PC-9 (cell line): ENCODE results near the gene SDR42E2. TPM values are rescaled to one million over a fixed set of nuclear protein-coding genes. Genes with fewer than 3 reads are reported as not detected.

Experiments used
- BruUV-seq: library from RNA; stranded (reverse); fragments of 400-500 nt; replicated peaks from 2 replicates; lab custom pipeline; 2021; lab: Mats Ljungman, UMichigan
- CTCF ChIA-PET: fragments of 300-600 bp; sonication (Branson Sonifier 250); formaldehyde crosslinking; loops from one replicate; lab custom pipeline; 2022; ENCODE audit warnings: antibody characterized with exemption; lab: Charles Lee
- POLR2A ChIA-PET: fragments of 300-600 bp; sonication (Branson Sonifier 250); formaldehyde crosslinking; loops from one replicate; lab custom pipeline; 2022; ENCODE audit warnings: antibody characterized with exemption; ENCODE audit not compliant: unreplicated experiment; lab: Charles Lee
- DNase-seq, 2 experiments: peaks; one replicate each; pipeline versions ENCODE4 v3.0.0 to v3.0.0-alpha.2; 2015 to 2022; ENCODE audit warnings: mixed read lengths in 1 of 2
- H2AFZ ChIP-seq: fragments of 200-600 bp; sonication (generic); 2 replicates; pipeline ENCODE4 v1.8.1; 2017; ENCODE audit warnings: antibody characterized with exemption
- H3F3A ChIP-seq: fragments of 200-600 bp; sonication (generic); 2 replicates; pipeline ENCODE4 v1.8.1; 2017; ENCODE audit warnings: antibody characterized with exemption, mild to moderate bottlenecking, low read depth; ENCODE audit not compliant: insufficient read depth
- H3K27ac ChIP-seq: fragments of 200-600 bp; sonication (generic); 2 replicates; pipeline ENCODE4 v1.6.1; 2016; ENCODE audit warnings: mixed run types
- H3K27me3 ChIP-seq: fragments of 200-600 bp; sonication (generic); 2 replicates; pipeline ENCODE4 v1.6.1; 2016; ENCODE audit warnings: low read depth, mixed run types; ENCODE audit not compliant: insufficient read depth
- H3K36me3 ChIP-seq: fragments of 200-600 bp; sonication (generic); 2 replicates; pipeline ENCODE4 v1.6.1; 2016; ENCODE audit warnings: low read depth, mixed run types
- H3K4me1 ChIP-seq: fragments of 200-600 bp; sonication (generic); replicated peaks from 2 replicates; pipeline ENCODE4 v1.6.1; 2016; ENCODE audit warnings: mixed run types; ENCODE audit not compliant: insufficient read depth
- H3K4me2 ChIP-seq: fragments of 200-600 bp; sonication (generic); 2 replicates; pipeline ENCODE4 v1.6.1; 2017; ENCODE audit warnings: mixed run types
- H3K4me3 ChIP-seq: fragments of 200-600 bp; sonication (generic); 2 replicates; pipeline ENCODE4 v1.6.1; 2016; ENCODE audit warnings: mixed run types
- H3K79me2 ChIP-seq: fragments of 200-600 bp; sonication (generic); 2 replicates; pipeline ENCODE4 v1.6.1; 2017; ENCODE audit warnings: low read depth, mixed run types
- H3K9me2 ChIP-seq: fragments of 200-600 bp; sonication (generic); 2 replicates; pipeline ENCODE4 v1.8.1; 2017; ENCODE audit warnings: mild to moderate bottlenecking; ENCODE audit not compliant: insufficient read depth
- H3K9me3 ChIP-seq: fragments of 200-600 bp; sonication (generic); 2 replicates; pipeline ENCODE4 v1.8.1; 2016; ENCODE audit warnings: low read depth; ENCODE audit not compliant: insufficient read depth
- H4K20me1 ChIP-seq: fragments of 200-600 bp; sonication (generic); 2 replicates; pipeline ENCODE4 v1.8.1; 2017; ENCODE audit not compliant: insufficient read depth
- CTCF ChIP-seq: fragments of 200-600 bp; sonication (generic); conservative IDR thresholded peaks from 2 replicates; pipeline ENCODE4 v1.6.1; 2017; ENCODE audit warnings: mixed run types, antibody characterized with exemption, mild to moderate bottlenecking, moderate library complexity
- EZH2 ChIP-seq: fragments of 200-600 bp; sonication (generic); IDR thresholded peaks from 2 replicates; pipeline ENCODE4 v1.8.0; 2017; ENCODE audit warnings: antibody characterized with exemption, low read depth
- intact Hi-C: fragments of 100-400 bp; cut with micrococcal nuclease; formaldehyde crosslinking; loops from one replicate; pipeline ENCODE4 v1.10.0; 2022; ENCODE audit not compliant: unreplicated experiment
- total RNA-seq: library from RNA; stranded (reverse); gene quantifications from 2 replicates; pipeline ENCODE4 v1.2.3, GENCODE V29; 2021

Gene SDR42E2
- total RNA-seq, 1 experiment from 2014 or later = not detected

- POLR2A ChIA-PET = no interaction called here
- DNase-seq = no peak
- no peaks in the 10 kb centered on the region for H3K9me2 ChIP-seq
- H4K20me1 ChIP-seq = no peaks in the 10 kb centered on the region
- intact Hi-C loops = no loop called here
- H3K27ac ChIP-seq = no peak overlapping the region
- H3F3A ChIP-seq = no peaks in the 10 kb centered on the region
- no TSS peak for BruUV-seq
- H3K4me3 ChIP-seq = no peak overlapping the region
- no peaks in the 10 kb centered on the region for H3K9me3 ChIP-seq
- CTCF ChIA-PET = no interaction called here
- no peaks in the 10 kb centered on the region for H3K36me3 ChIP-seq
- no peaks in the 10 kb centered on the region for H3K4me1 ChIP-seq
- H2AFZ ChIP-seq = no peak overlapping the region
- H3K27me3 ChIP-seq = peaks cover 29% of the 10 kb centered on the region
- TF ChIP-seq CTCF = no peak
- TF ChIP-seq EZH2 = no peak
- H3K79me2 ChIP-seq = no peaks in the 10 kb centered on the region
- no peak overlapping the region for H3K4me2 ChIP-seq
Observed at GRCh38 chr16:22130528-22130927, 31.8 kb upstream of the SDR42E2 start.

GRCh38 chr16:22132801-22133200, 29.5 kb upstream of the SDR42E2 start:
- H4K20me1 ChIP-seq = no peaks in the 10 kb centered on the region
- H3K4me1 ChIP-seq = no peaks in the 10 kb centered on the region
- no peaks in the 10 kb centered on the region for H3K9me2 ChIP-seq
- intact Hi-C loops = no loop called here
- POLR2A ChIA-PET = no interaction called here
- TF ChIP-seq CTCF (no peak), EZH2 (no peak)
- BruUV-seq = no TSS peak
- no peaks in the 10 kb centered on the region for H3K36me3 ChIP-seq
- no peak for DNase-seq
- no peak overlapping the region for H3K4me2 ChIP-seq
- CTCF ChIA-PET = interaction anchor here (0.5 kb wide), 1 partner anchor 857 kb away, joined by 3 read pairs; no protein-coding TSS in a partner anchor
- no peak overlapping the region for H3K4me3 ChIP-seq
- H3K79me2 ChIP-seq = no peaks in the 10 kb centered on the region
- no peak overlapping the region for H3K27ac ChIP-seq
- H3K9me3 ChIP-seq = no peaks in the 10 kb centered on the region
- H2AFZ ChIP-seq = no peak overlapping the region
- H3K27me3 ChIP-seq = peaks cover 33% of the 10 kb centered on the region
- no peaks in the 10 kb centered on the region for H3F3A ChIP-seq

DNA sequence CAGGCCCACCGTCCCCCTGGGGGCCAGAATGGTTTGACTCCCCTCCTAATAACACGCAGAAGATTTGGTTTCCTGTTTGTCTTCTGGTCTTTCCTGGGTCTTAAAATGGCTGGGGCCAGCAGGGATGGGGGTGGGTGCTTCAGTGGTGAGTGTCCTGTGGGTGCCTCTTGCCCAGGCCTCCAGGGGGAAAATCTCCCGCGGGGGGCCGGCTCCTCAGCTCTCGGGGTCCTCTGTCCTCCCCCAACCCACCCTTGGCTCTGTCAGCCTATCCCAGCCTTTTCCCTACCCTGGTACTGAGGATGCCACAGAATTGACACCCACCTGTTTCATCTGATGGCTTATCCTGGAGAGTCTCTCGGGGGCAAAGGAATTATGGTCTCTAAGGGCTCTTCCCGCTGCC, 23.8 kb upstream of the SDR42E2 start:
- no peak overlapping the region for H2AFZ ChIP-seq
- TF ChIP-seq EZH2 = no peak
- TF ChIP-seq CTCF = no peak
- H4K20me1 ChIP-seq = no peaks in the 10 kb centered on the region
- no peaks in the 10 kb centered on the region for H3F3A ChIP-seq
- no peak overlapping the region for H3K4me3 ChIP-seq
- BruUV-seq = no TSS peak
- CTCF ChIA-PET = no interaction called here
- intact Hi-C loops = no loop called here
- no peaks in the 10 kb centered on the region for H3K9me2 ChIP-seq
- H3K9me3 ChIP-seq = no peaks in the 10 kb centered on the region
- H3K4me2 ChIP-seq = no peak overlapping the region
- no peaks in the 10 kb centered on the region for H3K36me3 ChIP-seq
- no peak for DNase-seq
- no peaks in the 10 kb centered on the region for H3K79me2 ChIP-seq
- POLR2A ChIA-PET = no interaction called here
- no peaks in the 10 kb centered on the region for H3K4me1 ChIP-seq
- no peak overlapping the region for H3K27ac ChIP-seq
- H3K27me3 ChIP-seq = peaks cover 19% of the 10 kb centered on the region; the same call in 1 of the 2 replicates
